DOHH2 (cell line): ENCODE data around the gene SSBP3.

ENCODE experiments used
- H3F3A ChIP-seq: fragments of 200-600 bp; sonication (generic), shearing (Covaris generic); 2 replicates; pipeline ENCODE4 v1.6.0; 2016; ENCODE audit warnings: antibody characterized with exemption, mild to moderate bottlenecking; ENCODE audit not compliant: control insufficient read depth, insufficient read depth
- H3K27ac ChIP-seq: fragments of 200-600 bp; sonication (generic); 2 replicates; pipeline ENCODE4 v1.5.1; 2014; ENCODE audit warnings: low read depth, mild to moderate bottlenecking, low read length, moderate library complexity
- H3K27me3 ChIP-seq: fragments of 200-600 bp; sonication (generic); 2 replicates; pipeline ENCODE4 v1.6.1; 2014; ENCODE audit warnings: mild to moderate bottlenecking, low read length, mixed read lengths; ENCODE audit not compliant: control insufficient read depth
- H3K36me3 ChIP-seq: fragments of 200-600 bp; sonication (generic); 2 replicates; pipeline ENCODE4 v1.6.1; 2014; ENCODE audit warnings: mild to moderate bottlenecking, low read length, moderate library complexity, mixed read lengths; ENCODE audit not compliant: control insufficient read depth
- H3K4me1 ChIP-seq: fragments of 200-600 bp; sonication (generic); 2 replicates; pipeline ENCODE4 v1.6.1; 2014; ENCODE audit warnings: mild to moderate bottlenecking, low read length, mixed read lengths; ENCODE audit not compliant: control insufficient read depth
- H3K4me2 ChIP-seq: fragments of 200-600 bp; sonication (generic); 2 replicates; pipeline ENCODE4 v1.6.0; 2014; ENCODE audit warnings: mild to moderate bottlenecking, low read length, moderate library complexity
- H3K4me3 ChIP-seq: fragments of 200-600 bp; sonication (generic); 2 replicates; pipeline ENCODE4 v1.5.1; 2014; ENCODE audit warnings: mild to moderate bottlenecking, low read length, mixed read lengths
- H3K79me2 ChIP-seq: fragments of 200-600 bp; sonication (generic); 2 replicates; pipeline ENCODE4 v1.6.1; 2014; ENCODE audit warnings: mild to moderate bottlenecking, low read length, mixed read lengths; ENCODE audit not compliant: control insufficient read depth
- H3K9me2 ChIP-seq: fragments of 200-600 bp; sonication (generic); replicated peaks from 2 replicates; pipeline ENCODE4 v1.6.1; 2014; ENCODE audit warnings: mild to moderate bottlenecking, low read length, mixed read lengths; ENCODE audit not compliant: control insufficient read depth
- H3K9me3 ChIP-seq: fragments of 200-600 bp; sonication (generic); 2 replicates; pipeline ENCODE4 v1.6.1; 2014; ENCODE audit warnings: antibody characterized with exemption, low read length, mixed read lengths; ENCODE audit not compliant: control insufficient read depth, insufficient read depth
- H4K20me1 ChIP-seq: fragments of 200-600 bp; sonication (generic); 2 replicates; pipeline ENCODE4 v1.6.0; 2014; ENCODE audit warnings: low read depth, mild to moderate bottlenecking, antibody characterized with exemption, low read length, moderate library complexity; ENCODE audit not compliant: control insufficient read depth, insufficient read depth
- EZH2phosphoT487 ChIP-seq: fragments of 200-600 bp; sonication (generic); IDR thresholded peaks from 2 replicates; pipeline ENCODE4 v1.6.1; 2017; ENCODE audit warnings: borderline replicate concordance, mild to moderate bottlenecking, antibody characterized with exemption, low read length, moderate library complexity, mixed read lengths
- TF ChIP-seq, protein P1 (sequence below): fragments of 200-600 bp; sonication (generic); IDR thresholded peaks from one replicate; pipeline ENCODE4 v1.5.1; 2014; ENCODE audit warnings: antibody characterized with exemption, mild to moderate bottlenecking, low read depth, low read length; ENCODE audit not compliant: poor library complexity, severe bottlenecking

Gene SSBP3

DNA sequence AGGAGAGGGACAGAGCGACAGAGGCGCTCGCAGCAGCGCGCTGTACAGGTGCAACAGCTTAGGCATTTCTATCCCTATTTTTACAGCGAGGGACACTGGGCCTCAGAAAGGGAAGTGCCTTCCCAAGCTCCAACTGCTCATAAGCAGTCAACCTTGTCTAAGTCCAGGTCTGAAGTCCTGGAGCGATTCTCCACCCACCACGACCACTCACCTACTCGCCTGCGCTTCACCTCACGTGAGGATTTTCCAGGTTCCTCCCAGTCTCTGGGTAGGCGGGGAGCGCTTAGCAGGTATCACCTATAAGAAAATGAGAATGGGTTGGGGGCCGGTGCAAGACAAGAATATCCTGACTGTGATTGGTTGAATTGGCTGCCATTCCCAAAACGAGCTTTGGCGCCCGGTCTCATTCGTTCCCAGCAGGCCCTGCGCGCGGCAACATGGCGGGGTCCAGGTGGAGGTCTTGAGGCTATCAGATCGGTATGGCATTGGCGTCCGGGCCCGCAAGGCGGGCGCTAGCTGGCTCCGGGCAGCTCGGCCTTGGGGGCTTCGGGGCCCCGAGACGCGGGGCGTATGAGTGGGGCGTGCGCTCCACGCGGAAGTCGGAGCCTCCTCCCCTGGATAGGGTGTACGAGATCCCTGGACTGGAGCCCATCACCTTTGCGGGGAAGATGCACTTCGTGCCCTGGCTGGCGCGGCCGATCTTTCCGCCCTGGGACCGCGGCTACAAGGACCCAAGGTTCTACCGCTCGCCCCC lies 206.3 kb downstream of the SSBP3 start, which contains the start of the genes CYB5RL and MRPL37:
Gene CYB5RL (minus strand): TSS at position 266 of the 754 bp plus-strand sequence. CDS start 4,414 bp downstream, outside the sequence.
Gene MRPL37 (plus strand): TSS at position 403 of the 754 bp plus-strand sequence. CDS start 77 bp downstream, at position 480.
- H3K4me1 ChIP-seq = peaks cover 31% of the 10 kb centered on the region
- peak within 1 kb of the TSS; percentile 84 for H3K4me3 ChIP-seq
- no peaks in the 10 kb centered on the region for H3K9me2 ChIP-seq
- peaks cover 47% of the 10 kb centered on the region for H3K36me3 ChIP-seq
- peak within 1 kb of the TSS; percentile 26 for H3K27ac ChIP-seq
- peaks cover 16% of the 10 kb centered on the region; the same call in 1 of the 2 replicates for H4K20me1 ChIP-seq
- H3K4me2 ChIP-seq = peak within 1 kb of the TSS; percentile 92
- no peaks in the 10 kb centered on the region for H3F3A ChIP-seq
- H3K27me3 ChIP-seq = no peaks in the 10 kb centered on the region
- TF ChIP-seq EZH2phosphoT487 = no peak
- TF ChIP-seq, protein P1, sequence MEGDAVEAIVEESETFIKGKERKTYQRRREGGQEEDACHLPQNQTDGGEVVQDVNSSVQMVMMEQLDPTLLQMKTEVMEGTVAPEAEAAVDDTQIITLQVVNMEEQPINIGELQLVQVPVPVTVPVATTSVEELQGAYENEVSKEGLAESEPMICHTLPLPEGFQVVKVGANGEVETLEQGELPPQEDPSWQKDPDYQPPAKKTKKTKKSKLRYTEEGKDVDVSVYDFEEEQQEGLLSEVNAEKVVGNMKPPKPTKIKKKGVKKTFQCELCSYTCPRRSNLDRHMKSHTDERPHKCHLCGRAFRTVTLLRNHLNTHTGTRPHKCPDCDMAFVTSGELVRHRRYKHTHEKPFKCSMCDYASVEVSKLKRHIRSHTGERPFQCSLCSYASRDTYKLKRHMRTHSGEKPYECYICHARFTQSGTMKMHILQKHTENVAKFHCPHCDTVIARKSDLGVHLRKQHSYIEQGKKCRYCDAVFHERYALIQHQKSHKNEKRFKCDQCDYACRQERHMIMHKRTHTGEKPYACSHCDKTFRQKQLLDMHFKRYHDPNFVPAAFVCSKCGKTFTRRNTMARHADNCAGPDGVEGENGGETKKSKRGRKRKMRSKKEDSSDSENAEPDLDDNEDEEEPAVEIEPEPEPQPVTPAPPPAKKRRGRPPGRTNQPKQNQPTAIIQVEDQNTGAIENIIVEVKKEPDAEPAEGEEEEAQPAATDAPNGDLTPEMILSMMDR = no peak
- H3K9me3 ChIP-seq = no peaks in the 10 kb centered on the region
- H3K79me2 ChIP-seq = peaks cover 63% of the 10 kb centered on the region

DNA sequence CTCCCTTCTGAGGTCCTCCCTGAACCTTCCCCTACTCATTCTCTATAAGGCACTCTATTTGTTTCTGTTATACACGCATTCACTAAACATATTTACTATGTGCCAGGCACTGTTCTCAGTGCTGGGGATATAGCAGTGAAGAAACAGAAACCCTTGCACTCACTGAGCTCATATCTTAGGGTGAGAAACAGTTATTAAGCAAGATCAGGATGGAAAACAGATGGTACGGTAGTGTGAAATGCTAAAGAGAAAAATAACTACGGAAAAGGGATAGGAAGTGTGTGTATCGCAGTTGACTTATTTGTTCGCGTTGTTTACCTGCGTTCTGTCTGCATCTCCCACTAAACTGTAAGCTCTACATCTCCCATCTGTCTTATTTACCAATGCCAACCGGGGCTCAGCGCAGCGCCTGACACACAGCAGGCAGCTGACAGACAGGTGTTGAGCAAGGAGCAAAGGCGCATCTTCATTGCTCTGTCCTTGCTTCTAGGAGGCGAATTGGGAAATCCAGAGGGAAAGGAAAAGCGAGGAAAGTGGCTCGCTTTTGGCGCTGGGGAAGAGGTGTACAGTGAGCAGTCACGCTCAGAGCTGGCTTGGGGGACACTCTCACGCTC lies 206.9 kb downstream of the SSBP3 start:
- no peaks in the 10 kb centered on the region for H3F3A ChIP-seq
- H3K4me1 ChIP-seq = peaks cover 31% of the 10 kb centered on the region
- no peak for TF ChIP-seq EZH2phosphoT487
- TF ChIP-seq, protein P1 = no peak
- peaks cover 46% of the 10 kb centered on the region for H3K36me3 ChIP-seq
- H3K9me3 ChIP-seq = no peaks in the 10 kb centered on the region
- no peaks in the 10 kb centered on the region for H3K27me3 ChIP-seq
- H3K4me2 ChIP-seq = peak overlapping the region; percentile 92
- peak overlapping the region; percentile 84 for H3K4me3 ChIP-seq
- no peak overlapping the region for H3K27ac ChIP-seq
- peaks cover 57% of the 10 kb centered on the region for H3K79me2 ChIP-seq
- peaks cover 11% of the 10 kb centered on the region; the same call in 1 of the 2 replicates for H4K20me1 ChIP-seq
- H3K9me2 ChIP-seq = no peaks in the 10 kb centered on the region

DNA sequence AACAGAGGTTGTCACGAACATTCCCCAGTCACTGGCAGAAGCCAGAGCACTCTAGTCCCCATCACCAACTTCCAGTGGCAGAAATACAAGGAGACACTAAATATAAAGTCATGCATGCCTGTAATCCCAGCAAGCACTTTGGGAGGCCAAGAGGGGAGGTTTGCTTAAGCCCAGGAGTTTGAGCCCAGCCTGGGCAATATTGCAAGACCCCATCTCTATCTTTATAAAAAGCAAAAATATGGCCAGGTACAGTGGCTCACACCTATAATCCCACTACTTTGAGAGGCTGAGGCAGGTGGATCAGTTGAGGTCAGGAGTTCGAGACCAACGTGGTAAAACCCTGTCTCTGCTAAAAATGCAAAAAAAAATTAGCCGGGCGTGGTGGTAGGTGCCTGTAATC lies 212.7 kb downstream of the SSBP3 start:
- no peaks in the 10 kb centered on the region for H3K79me2 ChIP-seq
- TF ChIP-seq, protein P1 = no peak
- peaks cover 37% of the 10 kb centered on the region for H3K36me3 ChIP-seq
- no peaks in the 10 kb centered on the region for H4K20me1 ChIP-seq
- H3K4me1 ChIP-seq = no peaks in the 10 kb centered on the region
- H3K9me2 ChIP-seq = no peaks in the 10 kb centered on the region
- H3K27me3 ChIP-seq = no peaks in the 10 kb centered on the region
- H3K27ac ChIP-seq = no peak overlapping the region
- no peak overlapping the region for H3K4me2 ChIP-seq
- H3K9me3 ChIP-seq = no peaks in the 10 kb centered on the region
- H3F3A ChIP-seq = no peaks in the 10 kb centered on the region
- H3K4me3 ChIP-seq = no peak overlapping the region
